Esophagus muscularis mucosa (tissue), 4 donors: ENCODE results near the gene CD47. TPM values are rescaled to one million over a fixed set of nuclear protein-coding genes. Genes with fewer than 3 reads are reported as not detected.
A peak's percentile ranks its signal among the peaks of the same experiment; 100 is the strongest.

Experiments used
- DNase-seq: peaks from one replicate; pipeline ENCODE4 v3.0.0-alpha.2; 2017; ENCODE audit errors: extremely low spot score
- H3K27ac ChIP-seq, 4 donors: fragments of 200-600 bp; sonication (generic); replicated peaks in 1 of 4; 1 replicate in 3 of 4; 2 replicates in 1 of 4; pipeline ENCODE4 v1.5.1; 2016 to 2019; ENCODE audit warnings: mild to moderate bottlenecking in 1 of 4
- H3K27me3 ChIP-seq, 4 donors: fragments of 200-600 bp; sonication (generic); one replicate each; pipeline versions ENCODE4 v1.5.1 to v1.6.0; 2016 to 2019
- H3K36me3 ChIP-seq, 4 donors: fragments of 200-600 bp; sonication (generic); one replicate each; pipeline ENCODE4 v1.5.1; 2016 to 2019
- H3K4me1 ChIP-seq, 4 donors: fragments of 200-600 bp; sonication (generic); one replicate each; pipeline ENCODE4 v1.5.1; 2016 to 2019
- H3K4me3 ChIP-seq, 4 donors: fragments of 200-600 bp; sonication (generic); 1 replicate in 2 of 4; 2 replicates in 2 of 4; pipeline ENCODE4 v1.5.1; 2016 to 2019; ENCODE audit warnings: mild to moderate bottlenecking in 4 of 4, moderate library complexity in 1 of 4
- H3K9me3 ChIP-seq, 4 donors: fragments of 200-600 bp; sonication (generic); 1 replicate in 3 of 4; 2 replicates in 1 of 4; pipeline ENCODE4 v1.5.1; 2016 to 2019
- CTCF ChIP-seq, 3 experiments: fragments of 200-600 bp in 2 of 3; fragments of 450-650 bp in 1 of 3; sonication (generic) in 2 of 3; IDR thresholded peaks; one replicate each; pipeline ENCODE4 v1.5.1; 2017 to 2019; ENCODE audit warnings: antibody characterized with exemption in 3 of 3, mild to moderate bottlenecking in 2 of 3, moderate library complexity in 1 of 3
- EP300 ChIP-seq: sonication (generic); formaldehyde crosslinking; IDR thresholded peaks from one replicate; pipeline ENCODE4 v1.6.1; 2017; ENCODE audit warnings: antibody characterized with exemption
- POLR2A ChIP-seq: fragments of 450-650 bp; IDR thresholded peaks from one replicate; pipeline ENCODE4 v1.6.1; 2017; ENCODE audit warnings: antibody characterized with exemption, moderate library complexity, mild to moderate bottlenecking, low read depth
- POLR2AphosphoS5 ChIP-seq, 2 donors: sonication (generic); formaldehyde crosslinking; IDR thresholded peaks; one replicate each; pipeline ENCODE4 v1.6.1; 2017; ENCODE audit warnings: antibody characterized with exemption in 2 of 2
- WGBS: methylation state at CpG from one replicate; pipeline ENCODE4 v1.1.5; 2018; 5-methylcytosine and 5-hydroxymethylcytosine counted together
- intact Hi-C: fragments of 100-400 bp; cut with DNase I; formaldehyde crosslinking; loops from one replicate; pipeline ENCODE4 v1.15.1; 2023
- total RNA-seq, 4 donors: library from RNA; depleted of rRNA; stranded (reverse); fragments of >200 nt; gene quantifications; one replicate each; pipeline versions ENCODE4 v1.1.0 to v1.2.1, GENCODE V29; 2016

CD47 gene
- total RNA-seq, 4 donors from 2014 or later, result 31.6 to 57.7 (median 49.7) TPM

GRCh38 chr3:108030960-108031359, 59.9 kb downstream of the CD47 start:
- 86% methylated on average over 5 of the region's 5 CpGs for WGBS
- no peaks in the 10 kb centered on the region for H3K4me1 ChIP-seq
- DNase-seq, result peak; percentile 37
- intact Hi-C loops, result no loop called here
- H3K9me3 ChIP-seq, result no peaks in the 10 kb centered on the region
- H3K27ac ChIP-seq, result no peak overlapping the region
- H3K27me3 ChIP-seq, result no peaks in the 10 kb centered on the region
- TF ChIP-seq POLR2AphosphoS5 (IDR thresholded peaks at IDR 0.05) (no peak), POLR2A (no peak), CTCF (IDR thresholded peaks at IDR 0.05) (no peak), EP300 (no peak)
- no peak overlapping the region for H3K4me3 ChIP-seq
- H3K36me3 ChIP-seq, result peaks cover 0 to 10% (median 4%) of the 10 kb centered on the region in 4 donors

DNA sequence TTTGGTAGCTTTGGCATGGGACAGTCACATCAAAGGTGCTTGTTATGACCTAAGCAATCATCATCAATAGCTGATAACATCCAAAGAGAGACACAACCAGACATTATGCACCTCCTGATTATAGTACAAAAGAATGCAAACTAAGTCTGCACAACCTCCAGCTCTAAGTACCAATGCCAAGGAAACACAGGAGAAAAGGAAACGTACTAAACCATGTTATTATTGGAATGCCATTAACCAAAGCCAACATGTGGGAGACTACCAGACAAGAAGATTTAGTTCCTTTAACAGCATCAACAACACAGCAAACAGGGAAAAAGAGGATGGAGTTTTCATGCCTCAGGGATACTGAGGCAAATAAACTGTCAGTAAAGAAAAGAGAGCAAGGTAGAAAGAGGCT, 61.4 kb downstream of the CD47 start:
- Histone ChIP-seq H3K27ac (no peak overlapping the region), H3K36me3 (peaks cover 0 to 10% (median 4%) of the 10 kb centered on the region in 4 donors), H3K4me3 (no peak overlapping the region), H3K9me3 (no peaks in the 10 kb centered on the region), H3K27me3 (no peaks in the 10 kb centered on the region), H3K4me1 (no peaks in the 10 kb centered on the region)
- no peak for DNase-seq
- TF ChIP-seq EP300, result no peak
- intact Hi-C loops, result no loop called here
- 45% methylated on average over 1 of the region's 1 CpG for WGBS

GRCh38 chr3:108028896-108029295, 61.9 kb downstream of the CD47 start:
- intact Hi-C loops, result no loop called here
- peak; percentile 31 for DNase-seq
- TF ChIP-seq POLR2A, result no peak
- TF ChIP-seq CTCF (IDR thresholded peaks at IDR 0.05), result no peak
- TF ChIP-seq POLR2AphosphoS5 (IDR thresholded peaks at IDR 0.05), result no peak
- no peak for TF ChIP-seq EP300

GRCh38 chr3:108025177-108025576, 65.7 kb downstream of the CD47 start:
- Histone ChIP-seq H3K27ac (no peak overlapping the region), H3K4me1 (no peaks in the 10 kb centered on the region), H3K36me3 (no peaks in the 10 kb centered on the region), H3K27me3 (no peaks in the 10 kb centered on the region), H3K4me3 (no peak overlapping the region), H3K9me3 (no peaks in the 10 kb centered on the region)
- TF ChIP-seq POLR2AphosphoS5 (IDR thresholded peaks at IDR 0.05) (no peak), CTCF (IDR thresholded peaks at IDR 0.05) (no peak), POLR2A (no peak), EP300 (no peak)
- intact Hi-C loops, result no loop called here
- WGBS, result 90% methylated on average over 3 of the region's 3 CpGs
- DNase-seq, result peak; percentile 70

More at GRCh38 chr3:108028896-108029295, 61.9 kb downstream of the CD47 start:
- H3K4me3 ChIP-seq, result no peak overlapping the region
- no peaks in the 10 kb centered on the region for H3K27me3 ChIP-seq
- peaks cover 0 to 10% (median 4%) of the 10 kb centered on the region in 4 donors for H3K36me3 ChIP-seq
- no peaks in the 10 kb centered on the region for H3K9me3 ChIP-seq
- H3K4me1 ChIP-seq, result no peaks in the 10 kb centered on the region
- 68% methylated on average over 2 of the region's 2 CpGs for WGBS
- H3K27ac ChIP-seq, result no peak overlapping the region

GRCh38 chr3:108024146-108024850, 66.5 kb downstream of the CD47 start:
- no peak overlapping the region for H3K4me3 ChIP-seq
- no peak overlapping the region for H3K27ac ChIP-seq
- no peaks in the 10 kb centered on the region for H3K27me3 ChIP-seq
- WGBS, result 78% methylated on average over 6 of the region's 6 CpGs
- H3K36me3 ChIP-seq, result no peaks in the 10 kb centered on the region
- no peaks in the 10 kb centered on the region for H3K4me1 ChIP-seq
- intact Hi-C loops, result no loop called here
- TF ChIP-seq POLR2AphosphoS5 (IDR thresholded peaks at IDR 0.05) (no peak), POLR2A (no peak), EP300 (no peak), CTCF (IDR thresholded peaks at IDR 0.05) (no peak)
- no peak for DNase-seq
- H3K9me3 ChIP-seq, result no peaks in the 10 kb centered on the region
